ENCODE results near the gene PAGE1.

- no peak for TF ChIP-seq CTCF (IDR thresholded peaks at IDR 0.05)
- TF ChIP-seq EP300 (IDR thresholded peaks at IDR 0.05) = no peak
These were observed 22.4 kb downstream of the PAGE1 start for GRCh38 chrX:49673394-49673793.

All from sigmoid colon (tissue), 4 donors.